GM12878 (cell line): ENCODE data around the gene HOXA1. TPM values are rescaled to one million over a fixed set of nuclear protein-coding genes. Genes with fewer than 3 reads are reported as not detected.

Experiments
- ATAC-seq: fragments of 200-7000 bp; cut with Tn5 transposase; 3 replicates; pipeline ENCODE4 v1.9.1; 2020; ENCODE audit warnings: mild to moderate bottlenecking, moderate library complexity
- BruUV-seq: library from RNA; stranded (reverse); fragments of 400-500 nt; replicated peaks from 2 replicates; lab custom pipeline; 2021; lab: Mats Ljungman, UMichigan
- CTCF ChIA-PET: fragments of 300-600 bp; sonication (Branson Sonifier 250); formaldehyde crosslinking; extraction: SDS; loops from one replicate; lab custom pipeline; 2021; ENCODE audit warnings: inconsistent platforms; lab: Yijun Ruan, JAX
- POLR2A ChIA-PET: fragments of 350-600 bp; formaldehyde crosslinking; extraction: SDS; loops from one replicate; lab custom pipeline; 2021; ENCODE audit warnings: inconsistent platforms; lab: Charles Lee
- RAD21 ChIA-PET: fragments of 300-600 bp; sonication (Branson Sonifier 250); formaldehyde crosslinking; loops from one replicate; lab custom pipeline; 2023; ENCODE audit warnings: antibody characterized with exemption; ENCODE audit not compliant: unreplicated experiment; lab: Charles Lee
- SMC1A ChIA-PET: fragments of 300-600 bp; sonication (Branson Sonifier 250); formaldehyde crosslinking; loops from one replicate; lab custom pipeline; 2023; ENCODE audit not compliant: unreplicated experiment, uncharacterized antibody; lab: Charles Lee
- DNase-seq: peaks from one replicate; pipeline ENCODE4 v3.0.0-alpha.2; 2011; ENCODE audit warnings: low read depth, low spot score
- FAIRE-seq: peaks from 3 replicates; lab custom pipeline; 2011; peaks lifted over from hg19 to GRCh38; lab: Jason Lieb, UNC
- H2AFZ ChIP-seq: 2 replicates; pipeline ENCODE4 v1.6.0; 2011; ENCODE audit warnings: low read depth, low read length, control low read depth; ENCODE audit not compliant: control insufficient read depth
- H3K27ac ChIP-seq: 2 replicates; pipeline ENCODE4 v1.5.1; 2011; ENCODE audit warnings: control low read depth; ENCODE audit not compliant: control insufficient read depth, insufficient read depth
- H3K27me3 ChIP-seq, 2 experiments: replicated peaks in 1 of 2; 2 replicates each; pipeline versions ENCODE4 v1.6.0 to v1.6.1; 2011; ENCODE audit warnings: low read length in 1 of 2; ENCODE audit not compliant: control insufficient read depth in 2 of 2, insufficient read depth in 2 of 2
- H3K36me3 ChIP-seq, 2 experiments: 2 replicates each; pipeline ENCODE4 v1.5.1; 2011; ENCODE audit warnings: low read length in 1 of 2; ENCODE audit not compliant: control insufficient read depth in 2 of 2, insufficient read depth in 2 of 2
- H3K4me1 ChIP-seq: 2 replicates; pipeline ENCODE4 v1.6.1; 2011; ENCODE audit warnings: mild to moderate bottlenecking, low read length, moderate library complexity, mixed read lengths; ENCODE audit not compliant: control insufficient read depth, insufficient read depth
- H3K4me2 ChIP-seq: 2 replicates; pipeline ENCODE4 v1.6.0; 2011; ENCODE audit warnings: control low read depth; ENCODE audit not compliant: control insufficient read depth, insufficient read depth
- H3K4me3 ChIP-seq: fragments of 200-600 bp; sonication (generic); 2 replicates; pipeline ENCODE4 v1.5.1; 2016
- H3K79me2 ChIP-seq: 2 replicates; pipeline ENCODE4 v1.6.0; 2011; ENCODE audit warnings: low read length; ENCODE audit not compliant: control insufficient read depth, insufficient read depth
- H3K9ac ChIP-seq: 2 replicates; pipeline ENCODE4 v1.8.0; 2011; ENCODE audit warnings: low read length, control low read depth, mixed read lengths; ENCODE audit not compliant: control insufficient read depth, insufficient read depth
- H3K9me3 ChIP-seq: replicated peaks from 3 replicates; pipeline ENCODE4 v1.5.1; 2011; ENCODE audit warnings: mild to moderate bottlenecking, low read length; ENCODE audit not compliant: control insufficient read depth, insufficient read depth
- H4K20me1 ChIP-seq: 2 replicates; pipeline ENCODE4 v1.6.0; 2011; ENCODE audit not compliant: control insufficient read depth, insufficient read depth
- ATF7 ChIP-seq: fragments of 450-650 bp; IDR thresholded peaks from 2 replicates; pipeline ENCODE4 v1.6.1; 2016; ENCODE audit warnings: low read depth, mild to moderate bottlenecking
- BRCA1 ChIP-seq: IDR thresholded peaks from 2 replicates; pipeline ENCODE4 v1.6.1; 2011; ENCODE audit warnings: low read depth, low read length, improper control_type of control experiment
- EGR1 ChIP-seq, 2 experiments: IDR thresholded peaks; 1 replicate in 1 of 2; 2 replicates in 1 of 2; pipeline ENCODE4 v1.6.1; 2011 to 2012; ENCODE audit warnings: low read depth in 2 of 2, low read length in 2 of 2, borderline replicate concordance in 1 of 2, mild to moderate bottlenecking in 1 of 2, moderate library complexity in 1 of 2
- HDAC6 ChIP-seq: fragments of 200-600 bp; sonication (generic); IDR thresholded peaks from one replicate; pipeline ENCODE4 v1.8.0; 2017; ENCODE audit warnings: antibody characterized with exemption; ENCODE audit not compliant: unreplicated experiment
- HDGF ChIP-seq: fragments of 450-650 bp; IDR thresholded peaks from 2 replicates; pipeline ENCODE4 v1.6.1; 2016; ENCODE audit warnings: antibody characterized with exemption
- IRF3 ChIP-seq: fragments of 450-650 bp; IDR thresholded peaks from 2 replicates; pipeline ENCODE4 v1.6.1; 2014; ENCODE audit warnings: mild to moderate bottlenecking
- RAD21 ChIP-seq: IDR thresholded peaks from 2 replicates; pipeline ENCODE4 v1.6.1; 2011; ENCODE audit warnings: mild to moderate bottlenecking, low read depth, low read length, moderate library complexity; ENCODE audit not compliant: insufficient read depth
- REST ChIP-seq: IDR thresholded peaks from 2 replicates; pipeline ENCODE4 v1.6.1; 2012; ENCODE audit warnings: mild to moderate bottlenecking, low read depth, low read length
- RFX5 ChIP-seq: IDR thresholded peaks from 2 replicates; pipeline ENCODE4 v1.6.1; 2011; ENCODE audit warnings: low read depth, low read length, improper control_type of control experiment
- SMARCA5 ChIP-seq: fragments of 450-650 bp; IDR thresholded peaks from 2 replicates; pipeline ENCODE4 v1.6.1; 2017; ENCODE audit warnings: mild to moderate bottlenecking
- SMC3 ChIP-seq: IDR thresholded peaks from 2 replicates; pipeline ENCODE4 v1.6.1; 2011; ENCODE audit warnings: low read length, improper control_type of control experiment, borderline replicate concordance
- SRF ChIP-seq, 2 experiments: IDR thresholded peaks; 2 replicates each; pipeline ENCODE4 v1.6.1; 2011; ENCODE audit warnings: low read depth in 2 of 2, low read length in 2 of 2, mild to moderate bottlenecking in 1 of 2, moderate library complexity in 1 of 2
- USF1 ChIP-seq: IDR thresholded peaks from 2 replicates; pipeline ENCODE4 v1.6.1; 2011; ENCODE audit warnings: borderline replicate concordance, low read depth, mild to moderate bottlenecking, moderate library complexity, mixed read lengths, low read length; ENCODE audit not compliant: insufficient read depth; ENCODE audit errors: extremely low read length
- WGBS: methylation state at CpG from one replicate; pipeline ENCODE4 v1.1.6; 2016; ENCODE audit warnings: low lambda C conversion rate; ENCODE audit not compliant: insufficient replicate concordance, insufficient coverage; ENCODE audit errors: missing lambda C conversion rate; 5-methylcytosine and 5-hydroxymethylcytosine counted together
- in situ Hi-C: fragments of 300-500 bp; cut with MboI; formaldehyde crosslinking; loops from 9 replicates; pipeline ENCODE4 v1.14.3; 2018; ENCODE audit warnings: mixed read lengths
- intact Hi-C: fragments of 100-400 bp; cut with micrococcal nuclease; formaldehyde crosslinking; loops from one replicate; pipeline ENCODE4 v1.14.2; 2022; ENCODE audit not compliant: unreplicated experiment
- polyA plus RNA-seq, 11 experiments: library from polyadenylated mRNA; depleted of rRNA in 4 of 11; unstranded in 6 of 11; stranded (reverse) in 5 of 11; fragments of >200 nt; fragmentation: Nextera tagmentation in 4 of 11; fragmentation: Illumina TruSeq in 1 of 11; extraction: Ambion mirVana in 4 of 11; extraction: Trizol in 1 of 11; gene quantifications; 1 replicate in 1 of 11; 2 replicates in 10 of 11; pipeline versions ENCODE4 v1.2.1 to v1.2.3, GENCODE V29; 2011 to 2016; ENCODE audit warnings: inconsistent platforms in 2 of 11, missing spikeins in 2 of 11, low read depth in 1 of 11
- total RNA-seq, 4 experiments: library from RNA; depleted of rRNA in 3 of 4; stranded (reverse); fragments of >200 nt in 3 of 4; fragmentation: Illumina TruSeq in 1 of 4; extraction: Trizol in 1 of 4; gene quantifications; 2 replicates each; pipeline versions ENCODE4 v1.2.1 to v1.2.3, GENCODE V29; 2013 to 2021

HOXA1 gene
- total and polyA plus RNA-seq, 10 of the 15 experiments (the other 5 are each of a cell fraction or from before 2014, with no cell fraction given): 0.06 to 1.7 (median 0.18) TPM; not detected in 3

GRCh38 chr7:27121684-27122076 is 25.9 kb upstream of the HOXA1 start:
- Histone ChIP-seq H2AFZ (no peak overlapping the region), H3K27ac (no peak overlapping the region), H3K4me1 (no peaks in the 10 kb centered on the region), H3K9me3 (no peaks in the 10 kb centered on the region), H3K27me3 (no peaks in the 10 kb centered on the region; a peak in 2 of 4 replicates), H3K79me2 (no peaks in the 10 kb centered on the region), H4K20me1 (no peaks in the 10 kb centered on the region), H3K4me3 (no peak overlapping the region), H3K4me2 (no peak overlapping the region), H3K36me3 (no peaks in the 10 kb centered on the region), H3K9ac (no peak overlapping the region)
- FAIRE-seq (no peak), DNase-seq (no peak), ATAC-seq (no peak)
- ChIA-PET SMC1A (interaction anchor here (1.1 kb wide), 1 partner anchor 10 kb away, joined by 3 read pairs; no protein-coding TSS in a partner anchor), CTCF (no interaction called here), RAD21 (no interaction called here), POLR2A (no interaction called here)
- TF ChIP-seq EGR1 (IDR thresholded peaks at IDR 0.05; ENCODE audit: borderline replicate concordance in 1 of 2, low read depth in 2 of 2, low read length in 2 of 2) (no peak), SRF (IDR thresholded peaks at IDR 0.05; ENCODE audit: low read depth in 2 of 2, low read length in 2 of 2) (no peak), USF1 (no peak), RAD21 (no peak), ATF7 (no peak), BRCA1 (no peak), HDAC6 (no peak), HDGF (no peak), SMARCA5 (no peak), SMC3 (no peak), REST (no peak), RFX5 (no peak), IRF3 (no peak)
- intact Hi-C loops (no loop called here), in situ Hi-C loops (no loop called here)
- 61% methylated on average over 7 of the region's 7 CpGs for WGBS
- no TSS peak for BruUV-seq
